Peyer's patch (tissue), 4 donors: ENCODE results near the gene CLCF1.

ENCODE experiments used
- POLR2A ChIP-seq, 2 donors: fragments of 450-650 bp; IDR thresholded peaks; one replicate each; pipeline ENCODE4 v1.5.1; 2017; ENCODE audit warnings: antibody characterized with exemption in 2 of 2, mild to moderate bottlenecking in 2 of 2, moderate library complexity in 2 of 2
- TF ChIP-seq, protein P1 (sequence below), 6 experiments: fragments of 450-650 bp in 4 of 6; fragments of 200-600 bp in 2 of 6; sonication (generic) in 1 of 6; IDR thresholded peaks; one replicate each; pipeline ENCODE4 v1.5.1; 2017 to 2019; ENCODE audit warnings: antibody characterized with exemption in 6 of 6, mild to moderate bottlenecking in 3 of 6, moderate library complexity in 1 of 6

DNA sequence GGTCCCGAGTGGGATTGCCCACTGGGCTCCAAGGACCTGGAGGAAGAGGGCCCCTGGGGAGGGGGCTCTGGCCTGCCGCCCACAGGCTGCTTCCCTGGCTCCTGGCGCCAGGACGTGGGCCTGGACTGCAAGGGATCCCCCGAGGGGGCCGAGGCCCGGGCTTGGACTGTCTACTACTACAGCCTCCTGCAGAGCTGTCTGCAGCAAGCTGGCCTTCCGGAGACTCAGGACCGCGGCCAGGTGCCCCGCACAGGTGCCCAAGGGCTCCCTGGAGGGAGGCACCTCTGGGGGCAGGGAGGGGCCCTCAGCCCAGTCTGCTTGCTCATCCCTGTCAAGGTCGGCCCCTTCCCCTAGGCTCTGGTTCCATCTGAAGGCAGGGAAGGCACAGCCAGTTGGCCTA lies 44.0 kb upstream of the CLCF1 start:
- TF ChIP-seq, protein P1, sequence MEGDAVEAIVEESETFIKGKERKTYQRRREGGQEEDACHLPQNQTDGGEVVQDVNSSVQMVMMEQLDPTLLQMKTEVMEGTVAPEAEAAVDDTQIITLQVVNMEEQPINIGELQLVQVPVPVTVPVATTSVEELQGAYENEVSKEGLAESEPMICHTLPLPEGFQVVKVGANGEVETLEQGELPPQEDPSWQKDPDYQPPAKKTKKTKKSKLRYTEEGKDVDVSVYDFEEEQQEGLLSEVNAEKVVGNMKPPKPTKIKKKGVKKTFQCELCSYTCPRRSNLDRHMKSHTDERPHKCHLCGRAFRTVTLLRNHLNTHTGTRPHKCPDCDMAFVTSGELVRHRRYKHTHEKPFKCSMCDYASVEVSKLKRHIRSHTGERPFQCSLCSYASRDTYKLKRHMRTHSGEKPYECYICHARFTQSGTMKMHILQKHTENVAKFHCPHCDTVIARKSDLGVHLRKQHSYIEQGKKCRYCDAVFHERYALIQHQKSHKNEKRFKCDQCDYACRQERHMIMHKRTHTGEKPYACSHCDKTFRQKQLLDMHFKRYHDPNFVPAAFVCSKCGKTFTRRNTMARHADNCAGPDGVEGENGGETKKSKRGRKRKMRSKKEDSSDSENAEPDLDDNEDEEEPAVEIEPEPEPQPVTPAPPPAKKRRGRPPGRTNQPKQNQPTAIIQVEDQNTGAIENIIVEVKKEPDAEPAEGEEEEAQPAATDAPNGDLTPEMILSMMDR (IDR thresholded peaks at IDR 0.05) = no peak
- TF ChIP-seq POLR2A (IDR thresholded peaks at IDR 0.05) = no peak
